ENCODE measurements around the gene ASPHD1. TPM values are rescaled to one million over a fixed set of nuclear protein-coding genes. Genes with fewer than 3 reads are reported as not detected.
"Not testable (repeated sequence)": the region's sequence is repeated elsewhere in the genome, so short reads cannot be mapped to it uniquely, and the experiment has no call there.

Gene ASPHD1
- total RNA-seq, 1 donor from 2014 or later = 5.0 TPM

GRCh38 chr16:29903590-29903989 lies 3.3 kb downstream of the ASPHD1 start:
- DNase-seq (ENCODE audit: low spot score) (no peak), ATAC-seq (no peak)
- intact Hi-C loops (cut with DNase I) = loop anchor here (10.0 kb wide), 1 partner anchor 49 kb away; no protein-coding TSS in a partner anchor

GRCh38 chr16:29904947-29905346 lies 4.7 kb downstream of the ASPHD1 start:
- DNase-seq (ENCODE audit: low spot score) = no peak
- intact Hi-C loops (cut with DNase I) = loop anchor here (10.0 kb wide), 1 partner anchor 50 kb away; no protein-coding TSS in a partner anchor
- ATAC-seq = no peak

GRCh38 chr16:29905668-29906067 lies 5.4 kb downstream of the ASPHD1 start:
- intact Hi-C loops (cut with DNase I) = loop anchor here (10.0 kb wide), 1 partner anchor 51 kb away; no protein-coding TSS in a partner anchor
- no peak for DNase-seq (ENCODE audit: low spot score)
- no peak for ATAC-seq

- no peak for ATAC-seq
- intact Hi-C loops (cut with DNase I) = loop anchor here (10.0 kb wide), 1 partner anchor 52 kb away; no protein-coding TSS in a partner anchor
These were observed 6.4 kb downstream of the ASPHD1 start for GRCh38 chr16:29906520-29907244.

GRCh38 chr16:29907973-29908372 lies 7.7 kb downstream of the ASPHD1 start:
- ATAC-seq (no peak), DNase-seq (ENCODE audit: low spot score) (no peak)
- intact Hi-C loops (cut with DNase I) = loop anchor here (10.0 kb wide), 1 partner anchor 53 kb away; no protein-coding TSS in a partner anchor

More at GRCh38 chr16:29906520-29907244, 6.4 kb downstream of the ASPHD1 start:
- DNase-seq (ENCODE audit: low spot score) = no peak

GRCh38 chr16:29908719-29909220 lies 8.5 kb downstream of the ASPHD1 start:
- no peak for DNase-seq (ENCODE audit: low spot score)
- intact Hi-C loops (cut with DNase I) = loop anchor here (10.0 kb wide), 1 partner anchor 54 kb away; no protein-coding TSS in a partner anchor
- ATAC-seq = no peak

GRCh38 chr16:29909391-29909790 lies 9.1 kb downstream of the ASPHD1 start:
- ATAC-seq (no peak), DNase-seq (ENCODE audit: low spot score) (no peak)
- intact Hi-C loops (cut with DNase I) = loop anchor here (10.0 kb wide), 1 partner anchor 55 kb away; no protein-coding TSS in a partner anchor

- not testable (repeated sequence) for ATAC-seq; DNase-seq (ENCODE audit: low spot score)
- intact Hi-C loops (cut with DNase I) = loop anchor here (10.0 kb wide), 1 partner anchor 55 kb away; no protein-coding TSS in a partner anchor
These were observed 9.6 kb downstream of the ASPHD1 start for GRCh38 chr16:29909851-29910250.

- ATAC-seq = no peak
- intact Hi-C loops (cut with DNase I) = no loop called here
- DNase-seq (ENCODE audit: low spot score) = no peak
These were observed 10.8 kb downstream of the ASPHD1 start for GRCh38 chr16:29910819-29911675.

- no peak for DNase-seq (ENCODE audit: low spot score)
- intact Hi-C loops (cut with DNase I) = no loop called here
- no peak for ATAC-seq
These were observed 11.4 kb downstream of the ASPHD1 start for GRCh38 chr16:29911676-29912010.

- intact Hi-C loops (cut with DNase I) = no loop called here
- DNase-seq (ENCODE audit: low spot score) = no peak
- ATAC-seq = no peak
These were observed 11.8 kb downstream of the ASPHD1 start for GRCh38 chr16:29912087-29912486.

- intact Hi-C loops (cut with DNase I) = no loop called here
- ATAC-seq (no peak), DNase-seq (ENCODE audit: low spot score) (no peak)
These were observed 13.2 kb downstream of the ASPHD1 start for GRCh38 chr16:29913514-29913913.

- intact Hi-C loops (cut with DNase I) = no loop called here
- ATAC-seq = no peak
- no peak for DNase-seq (ENCODE audit: low spot score)
These were observed 15.4 kb downstream of the ASPHD1 start for GRCh38 chr16:29915590-29916247.

GRCh38 chr16:29916979-29917378 lies 16.7 kb downstream of the ASPHD1 start:
- intact Hi-C loops (cut with DNase I) = no loop called here
- DNase-seq (ENCODE audit: low spot score) = no peak
- no peak for ATAC-seq

GRCh38 chr16:29920288-29921033 lies 20.2 kb downstream of the ASPHD1 start:
- intact Hi-C loops (cut with DNase I) = loop anchor here (10.0 kb wide), 1 partner anchor 84 kb away; no protein-coding TSS in a partner anchor
- DNase-seq (ENCODE audit: low spot score) (no peak), ATAC-seq (no peak)

GRCh38 chr16:29921034-29921385 lies 20.7 kb downstream of the ASPHD1 start:
- intact Hi-C loops (cut with DNase I) = loop anchor here (10.0 kb wide), 1 partner anchor 84 kb away; no protein-coding TSS in a partner anchor
- DNase-seq (ENCODE audit: low spot score) (no peak), ATAC-seq (no peak)

GRCh38 chr16:29922326-29922725 lies 22.0 kb downstream of the ASPHD1 start:
- DNase-seq (ENCODE audit: low spot score) (no peak), ATAC-seq (no peak)
- intact Hi-C loops (cut with DNase I) = loop anchor here (10.0 kb wide), 1 partner anchor 82 kb away; no protein-coding TSS in a partner anchor

GRCh38 chr16:29922986-29923501 lies 22.8 kb downstream of the ASPHD1 start:
- ATAC-seq (no peak), DNase-seq (ENCODE audit: low spot score) (no peak)
- intact Hi-C loops (cut with DNase I) = loop anchor here (10.0 kb wide), 1 partner anchor 82 kb away; no protein-coding TSS in a partner anchor
